Right atrium auricular region (tissue), 2 donors: Measurements from ENCODE around the gene NDUFS6. TPM values are rescaled to one million over a fixed set of nuclear protein-coding genes. Genes with fewer than 3 reads are reported as not detected.

Source experiments
- DNase-seq: peaks from one replicate; pipeline ENCODE4 v3.0.0-alpha.2; 2019; ENCODE audit warnings: low spot score
- H3K27ac ChIP-seq, 2 donors: fragments of 200-600 bp; sonication (generic); 1 replicate in 1 of 2; 2 replicates in 1 of 2; pipeline ENCODE4 v1.5.1; 2016 to 2019
- H3K27me3 ChIP-seq, 2 donors: fragments of 200-600 bp; sonication (generic); one replicate each; pipeline versions ENCODE4 v1.5.1 to v1.6.0; 2017 to 2019
- H3K36me3 ChIP-seq: fragments of 200-600 bp; sonication (generic); one replicate; pipeline ENCODE4 v1.5.1; 2016
- H3K4me1 ChIP-seq, 2 donors: fragments of 200-600 bp; sonication (generic); one replicate each; pipeline versions ENCODE4 v1.5.1 to v1.6.0; 2017 to 2019
- H3K4me3 ChIP-seq, 2 donors: fragments of 200-600 bp; sonication (generic); 1 replicate in 1 of 2; 2 replicates in 1 of 2; pipeline ENCODE4 v1.5.1; 2017 to 2019; ENCODE audit warnings: mild to moderate bottlenecking in 1 of 2, moderate library complexity in 1 of 2
- H3K9me3 ChIP-seq, 2 donors: fragments of 200-600 bp; sonication (generic); one replicate each; pipeline ENCODE4 v1.5.1; 2019
- total RNA-seq, 2 donors: library from RNA; depleted of rRNA; stranded (reverse); fragments of >200 nt; gene quantifications; one replicate each; pipeline ENCODE4 v1.1.0, GENCODE V29; 2016
- TF ChIP-seq, protein P1 (sequence below), 2 donors: fragments of 200-600 bp; sonication (generic); IDR thresholded peaks; one replicate each; pipeline ENCODE4 v1.5.1; 2019; ENCODE audit warnings: antibody characterized with exemption in 2 of 2

Gene NDUFS6
- total RNA-seq, 2 donors from 2014 or later, result 130 to 135 TPM

DNA sequence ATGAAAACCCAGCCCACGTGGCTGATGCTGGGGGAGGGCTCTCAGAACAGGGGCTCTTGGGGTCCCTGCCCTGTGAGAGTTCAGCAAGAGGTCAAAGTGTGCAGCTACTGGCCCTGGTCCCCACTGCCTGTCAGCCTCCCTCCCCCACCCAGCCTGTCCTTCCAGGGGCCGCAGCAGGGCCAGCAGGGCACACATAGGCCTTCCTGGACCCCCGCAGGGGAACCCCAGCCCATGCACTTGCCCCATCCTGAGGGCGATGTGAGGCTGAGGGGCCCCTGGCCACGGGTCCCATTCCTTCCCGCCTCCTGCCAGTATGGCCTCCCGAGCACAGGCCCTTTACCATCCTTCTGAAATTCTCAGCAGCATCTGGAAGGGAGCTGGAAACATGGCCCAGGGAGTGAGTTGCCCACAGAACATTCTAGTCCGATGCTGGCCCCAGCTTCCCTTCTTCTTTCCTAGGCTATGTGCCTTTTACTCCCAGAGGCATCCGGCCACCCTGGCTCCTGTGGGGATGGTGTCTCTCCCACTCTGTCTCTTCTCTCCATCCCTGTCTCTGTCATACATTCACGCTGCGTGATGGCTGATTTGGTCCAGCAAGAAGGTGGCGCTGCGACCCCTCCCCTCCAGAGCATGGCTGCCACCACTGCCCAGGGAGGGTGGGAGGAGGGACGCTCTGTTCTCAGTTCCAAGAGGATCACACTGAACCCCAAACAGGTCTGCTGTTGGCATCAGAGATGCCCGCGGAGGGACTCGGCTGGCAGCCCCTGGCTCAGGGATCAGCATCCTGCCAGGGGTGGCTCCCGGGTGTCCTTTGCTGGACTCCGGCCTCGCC lies 21.2 kb upstream of the NDUFS6 start:
- TF ChIP-seq, protein P1, sequence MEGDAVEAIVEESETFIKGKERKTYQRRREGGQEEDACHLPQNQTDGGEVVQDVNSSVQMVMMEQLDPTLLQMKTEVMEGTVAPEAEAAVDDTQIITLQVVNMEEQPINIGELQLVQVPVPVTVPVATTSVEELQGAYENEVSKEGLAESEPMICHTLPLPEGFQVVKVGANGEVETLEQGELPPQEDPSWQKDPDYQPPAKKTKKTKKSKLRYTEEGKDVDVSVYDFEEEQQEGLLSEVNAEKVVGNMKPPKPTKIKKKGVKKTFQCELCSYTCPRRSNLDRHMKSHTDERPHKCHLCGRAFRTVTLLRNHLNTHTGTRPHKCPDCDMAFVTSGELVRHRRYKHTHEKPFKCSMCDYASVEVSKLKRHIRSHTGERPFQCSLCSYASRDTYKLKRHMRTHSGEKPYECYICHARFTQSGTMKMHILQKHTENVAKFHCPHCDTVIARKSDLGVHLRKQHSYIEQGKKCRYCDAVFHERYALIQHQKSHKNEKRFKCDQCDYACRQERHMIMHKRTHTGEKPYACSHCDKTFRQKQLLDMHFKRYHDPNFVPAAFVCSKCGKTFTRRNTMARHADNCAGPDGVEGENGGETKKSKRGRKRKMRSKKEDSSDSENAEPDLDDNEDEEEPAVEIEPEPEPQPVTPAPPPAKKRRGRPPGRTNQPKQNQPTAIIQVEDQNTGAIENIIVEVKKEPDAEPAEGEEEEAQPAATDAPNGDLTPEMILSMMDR (IDR thresholded peaks at IDR 0.05), result no peak
- Histone ChIP-seq H3K4me1 (no peaks in the 10 kb centered on the region), H3K36me3 (no peaks in the 10 kb centered on the region), H3K9me3 (no peaks in the 10 kb centered on the region), H3K27ac (no peak overlapping the region), H3K4me3 (no peak overlapping the region), H3K27me3 (no peaks in the 10 kb centered on the region)
- no peak for DNase-seq

DNA sequence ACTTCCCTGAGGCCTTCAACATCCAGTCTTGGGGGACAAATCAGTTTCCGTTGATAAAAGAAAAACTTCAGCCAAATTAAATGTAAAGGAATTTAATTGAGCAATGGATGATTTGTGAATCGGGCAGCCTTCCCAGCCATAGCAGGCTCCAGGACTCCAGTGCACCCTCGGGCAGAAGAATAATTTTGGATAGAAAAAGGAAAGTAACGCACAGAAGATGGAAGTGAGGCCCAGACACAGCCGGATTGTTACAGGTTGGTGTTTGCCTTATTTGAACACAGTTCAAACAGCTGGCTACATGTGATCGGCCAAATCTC lies 20.6 kb upstream of the NDUFS6 start:
- no peak overlapping the region for H3K27ac ChIP-seq
- H3K27me3 ChIP-seq, result no peaks in the 10 kb centered on the region
- no peak for DNase-seq
- no peaks in the 10 kb centered on the region for H3K9me3 ChIP-seq
- no peaks in the 10 kb centered on the region for H3K4me1 ChIP-seq
- no peaks in the 10 kb centered on the region for H3K36me3 ChIP-seq
- H3K4me3 ChIP-seq, result no peak overlapping the region
- TF ChIP-seq, protein P1 (IDR thresholded peaks at IDR 0.05), result no peak

DNA sequence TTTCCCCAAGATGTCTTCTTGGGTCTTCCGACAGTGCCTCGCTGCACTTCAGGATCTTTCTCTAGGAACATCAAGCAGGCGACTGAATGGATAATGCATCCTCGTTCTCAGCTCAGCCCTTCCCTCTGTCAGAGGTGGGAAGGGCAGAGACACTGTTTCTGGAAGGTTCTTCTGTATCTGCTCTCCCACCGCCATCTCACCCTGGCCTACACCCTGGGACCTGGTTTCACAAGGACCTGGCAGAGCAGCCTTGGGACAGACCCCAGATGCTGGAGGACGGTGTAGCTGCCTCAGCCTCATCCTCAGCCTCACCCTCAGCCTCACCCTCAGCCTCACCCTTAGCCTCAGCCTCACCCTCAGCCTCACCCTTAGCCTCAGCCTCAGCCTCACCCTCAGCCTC lies 20.1 kb upstream of the NDUFS6 start:
- Histone ChIP-seq H3K9me3 (no peaks in the 10 kb centered on the region), H3K27ac (no peak overlapping the region), H3K36me3 (no peaks in the 10 kb centered on the region), H3K4me3 (no peak overlapping the region), H3K27me3 (no peaks in the 10 kb centered on the region), H3K4me1 (no peaks in the 10 kb centered on the region)
- TF ChIP-seq, protein P1 (IDR thresholded peaks at IDR 0.05), result no peak
- no peak for DNase-seq

DNA sequence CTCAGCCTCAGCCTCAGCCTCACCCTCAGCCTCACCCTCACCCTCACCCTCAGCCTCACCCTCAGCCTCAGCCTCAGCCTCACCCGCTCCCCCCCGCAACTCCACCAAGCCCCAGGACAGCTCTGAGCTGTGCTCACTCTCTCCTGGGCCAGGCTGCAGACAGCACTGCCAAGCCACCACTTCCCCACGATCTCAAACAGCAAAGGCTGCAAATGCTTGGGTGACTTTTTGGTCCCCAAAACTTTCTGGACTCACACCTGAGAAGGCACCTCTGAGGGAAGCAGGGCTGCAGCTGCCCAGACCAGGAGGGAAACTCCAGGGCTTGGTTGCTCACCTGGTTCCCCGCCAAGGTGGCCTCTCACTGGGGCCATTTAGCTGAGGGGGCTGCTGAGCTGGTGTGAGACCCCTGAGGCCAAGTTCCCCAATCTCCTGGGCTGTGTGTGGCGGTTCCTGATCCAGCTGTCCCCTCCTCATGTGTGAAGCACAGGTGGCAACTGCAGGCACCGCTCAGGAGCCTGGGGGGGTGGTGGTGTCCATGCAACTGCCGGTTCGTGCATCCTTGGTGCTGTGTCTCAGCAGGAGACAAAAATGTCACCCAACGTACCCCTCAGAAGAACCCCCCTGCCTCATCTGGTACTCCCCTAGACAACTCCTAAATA lies 19.4 kb upstream of the NDUFS6 start:
- Histone ChIP-seq H3K4me3 (no peak overlapping the region), H3K36me3 (no peaks in the 10 kb centered on the region), H3K4me1 (no peaks in the 10 kb centered on the region), H3K27ac (no peak overlapping the region), H3K9me3 (no peaks in the 10 kb centered on the region), H3K27me3 (no peaks in the 10 kb centered on the region)
- DNase-seq, result no peak
- TF ChIP-seq, protein P1 (IDR thresholded peaks at IDR 0.05), result no peak

DNA sequence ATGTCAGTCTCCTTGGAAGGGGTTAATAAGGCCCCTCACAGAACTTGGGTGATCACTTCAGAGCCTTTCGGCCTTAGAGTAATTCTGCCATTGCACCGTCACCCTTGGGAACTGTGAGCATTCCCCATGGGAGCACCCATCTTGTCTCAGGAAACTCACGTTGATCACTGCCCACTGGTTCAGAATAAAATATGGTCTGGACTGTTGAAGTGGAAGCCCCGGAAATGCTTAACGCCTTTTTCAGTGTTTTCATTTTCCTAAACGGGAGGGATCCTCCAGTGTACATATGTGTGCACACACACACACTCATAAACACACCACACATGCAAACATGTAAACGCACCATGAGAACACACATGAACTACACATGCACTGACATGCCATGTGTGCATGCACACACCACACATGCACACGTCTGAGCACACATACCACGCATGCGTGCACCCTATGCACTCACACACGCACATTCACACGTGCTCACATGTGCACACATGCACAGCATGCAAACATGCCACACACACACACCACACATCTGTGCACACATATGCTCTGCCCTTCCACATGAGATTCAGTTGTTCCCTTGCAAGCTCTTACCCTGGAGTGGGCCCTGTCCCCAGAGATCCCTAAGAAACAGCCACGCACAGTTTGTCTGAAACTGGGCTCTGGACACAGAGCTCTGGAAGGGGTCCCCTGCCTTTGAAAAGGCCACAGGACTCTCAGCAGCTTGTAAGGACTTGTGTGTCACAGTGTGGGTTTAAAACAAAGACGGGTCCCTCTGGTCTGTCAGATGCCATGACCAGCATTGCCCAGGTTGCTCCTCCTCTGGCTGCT lies 18.6 kb upstream of the NDUFS6 start:
- DNase-seq, result no peak
- Histone ChIP-seq H3K4me3 (no peak overlapping the region), H3K27ac (no peak overlapping the region), H3K9me3 (no peaks in the 10 kb centered on the region), H3K4me1 (no peaks in the 10 kb centered on the region), H3K27me3 (no peaks in the 10 kb centered on the region), H3K36me3 (no peaks in the 10 kb centered on the region)
- TF ChIP-seq, protein P1 (IDR thresholded peaks at IDR 0.05), result no peak
